ENCODE results near the gene NUP188. TPM values are rescaled to one million over a fixed set of nuclear protein-coding genes. Genes with fewer than 3 reads are reported as not detected.

The NUP188 gene
- total RNA-seq, 1 experiment from 2014 or later: 47.3 TPM

DNA sequence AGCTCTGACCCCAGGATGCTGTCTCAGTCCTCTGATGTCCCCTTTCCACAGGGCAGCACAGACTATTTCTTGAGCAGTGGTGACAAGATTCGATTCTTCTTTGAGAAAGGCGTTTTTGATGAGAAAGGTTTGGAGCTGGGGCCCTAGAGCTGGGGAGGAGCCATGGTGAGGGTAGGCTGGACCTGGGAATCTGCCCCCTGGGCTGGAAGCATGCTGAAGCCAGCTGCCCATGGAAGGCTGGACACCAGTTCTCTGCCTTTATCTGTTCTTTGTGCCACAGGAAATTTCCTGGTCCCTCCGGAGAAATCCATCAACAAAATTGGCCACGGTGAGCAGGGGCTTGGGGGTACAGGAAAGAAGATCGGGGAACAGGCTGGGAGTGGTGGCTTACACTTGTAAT lies 13.8 kb upstream of the NUP188 start:
- intact Hi-C loops (cut with micrococcal nuclease): no loop called here
- TF ChIP-seq, protein P1, sequence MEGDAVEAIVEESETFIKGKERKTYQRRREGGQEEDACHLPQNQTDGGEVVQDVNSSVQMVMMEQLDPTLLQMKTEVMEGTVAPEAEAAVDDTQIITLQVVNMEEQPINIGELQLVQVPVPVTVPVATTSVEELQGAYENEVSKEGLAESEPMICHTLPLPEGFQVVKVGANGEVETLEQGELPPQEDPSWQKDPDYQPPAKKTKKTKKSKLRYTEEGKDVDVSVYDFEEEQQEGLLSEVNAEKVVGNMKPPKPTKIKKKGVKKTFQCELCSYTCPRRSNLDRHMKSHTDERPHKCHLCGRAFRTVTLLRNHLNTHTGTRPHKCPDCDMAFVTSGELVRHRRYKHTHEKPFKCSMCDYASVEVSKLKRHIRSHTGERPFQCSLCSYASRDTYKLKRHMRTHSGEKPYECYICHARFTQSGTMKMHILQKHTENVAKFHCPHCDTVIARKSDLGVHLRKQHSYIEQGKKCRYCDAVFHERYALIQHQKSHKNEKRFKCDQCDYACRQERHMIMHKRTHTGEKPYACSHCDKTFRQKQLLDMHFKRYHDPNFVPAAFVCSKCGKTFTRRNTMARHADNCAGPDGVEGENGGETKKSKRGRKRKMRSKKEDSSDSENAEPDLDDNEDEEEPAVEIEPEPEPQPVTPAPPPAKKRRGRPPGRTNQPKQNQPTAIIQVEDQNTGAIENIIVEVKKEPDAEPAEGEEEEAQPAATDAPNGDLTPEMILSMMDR (IDR thresholded peaks at IDR 0.05; ENCODE audit: unreplicated experiment): no peak
- no TSS peak for BruUV-seq (replicated peaks)
- H3K9me3 Mint-ChIP-seq (ENCODE audit: unreplicated experiment): no peaks in the 10 kb centered on the region
- no peak overlapping the region for H3K27ac Mint-ChIP-seq (ENCODE audit: low read depth, unreplicated experiment)
- no peak overlapping the region for H3K4me3 Mint-ChIP-seq (ENCODE audit: unreplicated experiment)
- H3K4me1 Mint-ChIP-seq (ENCODE audit: insufficient read depth, unreplicated experiment): no peaks in the 10 kb centered on the region
- DNase-seq (ENCODE audit: unreplicated experiment): no peak
- H3K27me3 Mint-ChIP-seq (ENCODE audit: insufficient read depth, unreplicated experiment): no peaks in the 10 kb centered on the region
- ChIA-PET POLR2A (no interaction called here), CTCF (interaction anchor here (0.6 to 1.3 kb wide), 2 partner anchors 51 to 58 kb away, joined by 3 read pairs; no protein-coding TSS in a partner anchor)
- no peaks in the 10 kb centered on the region for H3K36me3 Mint-ChIP-seq (ENCODE audit: insufficient read depth, unreplicated experiment)

DNA sequence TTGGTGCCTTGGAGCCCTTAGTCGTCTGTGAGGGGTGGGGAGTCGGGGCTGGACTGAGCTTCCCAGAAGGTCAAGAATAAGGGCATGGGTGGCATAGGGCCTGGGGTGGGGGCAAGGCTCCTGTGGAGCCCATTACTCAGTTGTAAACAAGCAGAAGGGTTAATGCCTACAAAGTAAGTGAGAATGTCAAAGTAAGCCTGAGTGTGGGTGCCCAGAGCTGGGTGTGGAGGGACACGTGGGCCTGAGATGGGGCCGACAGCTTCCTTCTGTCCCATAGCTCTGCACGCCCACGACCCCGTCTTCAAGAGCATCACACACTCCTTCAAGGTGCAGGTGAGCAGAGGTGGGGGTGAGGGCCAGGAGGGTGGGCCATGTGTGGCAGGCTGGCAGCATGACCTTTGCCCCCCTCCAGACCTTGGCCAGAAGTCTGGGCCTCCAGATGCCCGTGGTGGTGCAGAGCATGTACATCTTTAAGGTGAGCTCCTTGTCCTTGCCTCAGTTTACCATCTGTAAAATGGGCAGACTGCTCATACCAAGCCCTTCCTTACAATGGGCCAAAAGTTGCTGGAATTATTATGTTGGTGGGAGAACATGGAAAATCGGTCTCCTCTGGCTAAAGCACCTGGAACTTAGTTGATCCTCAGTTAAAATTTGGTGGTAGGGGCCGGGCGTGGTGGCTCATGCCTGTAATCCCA lies 11.2 kb upstream of the NUP188 start:
- BruUV-seq (replicated peaks): no TSS peak
- Mint-ChIP-seq H3K4me3 (ENCODE audit: unreplicated experiment) (no peak overlapping the region), H3K27ac (ENCODE audit: low read depth, unreplicated experiment) (no peak overlapping the region), H3K27me3 (ENCODE audit: insufficient read depth, unreplicated experiment) (no peaks in the 10 kb centered on the region), H3K9me3 (ENCODE audit: unreplicated experiment) (no peaks in the 10 kb centered on the region), H3K4me1 (ENCODE audit: insufficient read depth, unreplicated experiment) (no peaks in the 10 kb centered on the region), H3K36me3 (ENCODE audit: insufficient read depth, unreplicated experiment) (no peaks in the 10 kb centered on the region)
- POLR2A ChIA-PET: interaction anchor here (0.9 to 1.1 kb wide), 2 partner anchors 12 to 20 kb away, joined by 3 to 4 read pairs; partner anchors contain the start of genes DOLK and NUP188
- TF ChIP-seq, protein P1 (IDR thresholded peaks at IDR 0.05; ENCODE audit: unreplicated experiment): no peak
- CTCF ChIA-PET: interaction anchor here (0.6 to 1.9 kb wide), 5 partner anchors 8 to 120 kb away, joined by 3 to 8 read pairs (median 5); partner anchors contain the start of gene ENDOG
- intact Hi-C loops (cut with micrococcal nuclease): no loop called here
- DNase-seq (ENCODE audit: unreplicated experiment): no peak

DNA sequence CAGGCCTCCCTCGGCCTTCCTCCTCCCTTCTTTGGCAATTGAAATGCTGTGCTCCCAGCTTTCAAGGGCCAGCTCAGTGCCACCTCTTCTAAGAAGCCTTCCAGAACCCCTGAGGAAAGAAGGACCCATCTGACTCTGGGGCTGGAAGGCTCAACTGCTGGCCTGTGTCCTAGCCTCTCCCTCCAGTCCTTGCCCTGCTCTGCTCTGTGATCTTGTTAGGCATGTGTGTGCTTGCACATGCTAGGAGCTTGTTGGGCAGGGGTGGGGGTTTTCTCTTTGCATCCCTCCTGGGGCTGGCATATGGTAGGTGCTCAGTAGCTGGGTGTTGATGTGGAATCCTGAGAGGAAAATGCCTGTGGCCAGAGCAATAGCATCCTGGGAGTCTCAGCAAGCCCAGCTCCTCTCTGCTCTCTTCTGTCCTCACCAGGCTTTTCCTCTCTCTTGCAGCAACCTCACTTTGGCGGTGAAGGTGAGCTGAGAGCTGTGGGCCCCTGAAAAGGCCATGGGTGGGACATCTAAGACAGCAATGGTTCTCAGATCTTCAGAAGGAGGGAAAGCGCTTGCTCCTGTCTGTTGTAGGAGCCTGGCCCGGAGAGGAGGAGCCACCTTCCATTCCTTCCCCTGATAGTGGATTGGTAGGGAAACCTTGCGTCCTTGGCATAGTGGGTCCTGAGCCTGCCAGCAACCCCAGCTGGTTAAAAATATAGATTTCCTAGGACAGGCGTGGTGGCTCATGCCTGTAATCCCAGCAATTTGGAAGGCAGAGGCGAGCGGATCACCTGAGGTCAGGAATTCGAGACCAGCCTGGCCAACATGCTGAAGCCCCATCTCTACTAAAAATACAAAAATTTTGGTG lies 10.0 kb upstream of the NUP188 start:
- Mint-ChIP-seq H3K27ac (ENCODE audit: low read depth, unreplicated experiment) (no peak overlapping the region), H3K36me3 (ENCODE audit: insufficient read depth, unreplicated experiment) (no peaks in the 10 kb centered on the region), H3K9me3 (ENCODE audit: unreplicated experiment) (no peaks in the 10 kb centered on the region), H3K4me1 (ENCODE audit: insufficient read depth, unreplicated experiment) (no peaks in the 10 kb centered on the region), H3K4me3 (ENCODE audit: unreplicated experiment) (no peak overlapping the region), H3K27me3 (ENCODE audit: insufficient read depth, unreplicated experiment) (no peaks in the 10 kb centered on the region)
- BruUV-seq (replicated peaks): no TSS peak
- intact Hi-C loops (cut with micrococcal nuclease): no loop called here
- CTCF ChIA-PET: interaction anchor here (0.6 to 1.9 kb wide), 3 partner anchors 9 to 57 kb away, joined by 3 to 8 read pairs (median 5); no protein-coding TSS in a partner anchor
- TF ChIP-seq, protein P1 (IDR thresholded peaks at IDR 0.05; ENCODE audit: unreplicated experiment): no peak
- POLR2A ChIA-PET: interaction anchor here (0.6 kb wide), 1 partner anchor 63 kb away, joined by 3 read pairs; no protein-coding TSS in a partner anchor
- no peak for DNase-seq (ENCODE audit: unreplicated experiment)

All from MCF 10A (cell line).